T-helper 1 cell treated with Interleukin-12 subunit alpha and Interleukin-12 subunit beta and Interleukin-4 antibody, amounts not matched to agents 30 μg/mL and 1 μg/mL, for 36 hours (primary cell): Measurements from ENCODE around the gene RPL29.

Experiments used
- H3K27ac Mint-ChIP-seq: one replicate; pipeline ENCODE4 v1.8.0; 2021; ENCODE audit warnings: mild to moderate bottlenecking, mixed read lengths
- H3K27me3 Mint-ChIP-seq: one replicate; pipeline ENCODE4 v1.8.0; 2021; ENCODE audit warnings: low read depth, mixed read lengths
- H3K36me3 Mint-ChIP-seq: one replicate; pipeline ENCODE4 v1.8.0; 2021; ENCODE audit warnings: low read depth, mixed read lengths
- H3K4me1 Mint-ChIP-seq: one replicate; pipeline ENCODE4 v1.8.0; 2021; ENCODE audit warnings: low read depth, mixed read lengths
- H3K4me3 Mint-ChIP-seq: one replicate; pipeline ENCODE4 v1.8.0; 2021; ENCODE audit warnings: mild to moderate bottlenecking, moderate library complexity, mixed read lengths
- H3K9me3 Mint-ChIP-seq: one replicate; pipeline ENCODE4 v1.8.0; 2021; ENCODE audit warnings: mixed read lengths

RPL29 gene

GRCh38 chr3:52020796-52021195 is 25.1 kb upstream of the RPL29 start:
- Mint-ChIP-seq H3K27me3 (no peaks in the 10 kb centered on the region), H3K4me1 (peaks cover 2% of the 10 kb centered on the region), H3K4me3 (no peak overlapping the region), H3K36me3 (no peaks in the 10 kb centered on the region), H3K9me3 (no peaks in the 10 kb centered on the region), H3K27ac (no peak overlapping the region)

DNA sequence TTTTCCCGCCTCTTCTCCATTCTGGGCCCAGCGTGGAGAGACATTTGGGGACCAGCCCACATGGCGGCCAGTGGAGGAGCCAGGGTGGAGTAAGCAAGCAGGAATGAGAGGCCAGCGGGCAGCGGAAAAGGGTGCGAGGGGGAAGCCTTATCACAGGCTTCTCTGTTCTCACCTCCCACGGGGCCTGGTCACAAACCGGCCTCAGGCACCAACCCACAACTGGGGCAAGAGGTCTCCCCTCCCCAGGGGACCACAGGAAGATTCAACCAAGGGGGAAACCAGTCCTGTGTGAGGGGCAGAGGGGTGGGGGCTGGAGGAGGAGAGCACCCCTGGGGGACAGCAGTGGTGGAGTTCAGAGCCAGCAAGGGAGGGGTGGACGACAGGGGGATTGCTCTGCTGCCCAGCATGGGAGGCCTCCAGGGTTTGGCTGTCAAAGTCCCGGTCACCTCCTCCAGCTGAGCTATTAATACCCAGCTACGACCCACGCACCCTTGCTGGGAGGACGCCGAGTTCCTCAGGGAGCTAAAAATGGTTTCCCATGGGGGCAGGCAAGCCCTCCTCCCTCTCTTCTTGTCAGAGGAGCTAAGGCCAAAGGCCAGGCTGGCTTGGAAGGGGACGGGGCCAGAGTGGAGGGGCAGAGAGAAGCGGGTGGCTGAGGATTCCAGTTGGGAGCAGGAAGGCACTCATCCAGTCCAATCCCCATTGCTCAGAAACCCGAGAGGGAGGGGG is 23.8 kb upstream of the RPL29 start:
- Mint-ChIP-seq H3K4me1 (peaks cover 2% of the 10 kb centered on the region), H3K27me3 (no peaks in the 10 kb centered on the region), H3K36me3 (no peaks in the 10 kb centered on the region), H3K27ac (no peak overlapping the region), H3K4me3 (no peak overlapping the region), H3K9me3 (no peaks in the 10 kb centered on the region)

GRCh38 chr3:52018319-52019000 is 22.8 kb upstream of the RPL29 start:
- no peak overlapping the region for H3K4me3 Mint-ChIP-seq
- H3K9me3 Mint-ChIP-seq: no peaks in the 10 kb centered on the region
- H3K36me3 Mint-ChIP-seq: no peaks in the 10 kb centered on the region
- no peaks in the 10 kb centered on the region for H3K4me1 Mint-ChIP-seq
- H3K27me3 Mint-ChIP-seq: no peaks in the 10 kb centered on the region
- no peak overlapping the region for H3K27ac Mint-ChIP-seq

DNA sequence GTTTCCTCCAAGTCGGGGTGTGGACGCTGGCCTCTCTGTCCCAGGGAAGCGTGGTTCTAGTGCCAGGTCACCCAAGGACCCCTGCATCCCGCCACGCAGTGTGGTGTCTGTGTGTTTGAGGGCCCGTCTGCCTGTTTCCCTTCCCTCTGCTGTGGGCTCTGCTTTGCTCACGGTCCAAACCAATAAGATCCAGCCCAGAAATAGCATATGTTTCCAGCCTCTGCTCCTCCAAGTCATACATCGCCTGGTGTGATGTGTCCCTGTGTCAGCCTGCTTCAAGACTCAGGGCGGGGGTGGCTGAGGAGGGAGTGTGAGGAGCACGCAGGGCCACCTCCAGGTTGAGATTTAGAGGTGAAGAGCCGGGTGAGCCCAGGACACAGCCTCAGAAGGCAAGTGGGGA is 21.9 kb upstream of the RPL29 start:
- Mint-ChIP-seq H3K4me3 (no peak overlapping the region), H3K36me3 (no peaks in the 10 kb centered on the region), H3K27me3 (no peaks in the 10 kb centered on the region), H3K9me3 (no peaks in the 10 kb centered on the region), H3K27ac (no peak overlapping the region), H3K4me1 (no peaks in the 10 kb centered on the region)

- Mint-ChIP-seq H3K36me3 (no peaks in the 10 kb centered on the region), H3K4me1 (no peaks in the 10 kb centered on the region), H3K27me3 (no peaks in the 10 kb centered on the region), H3K4me3 (no peak overlapping the region), H3K9me3 (no peaks in the 10 kb centered on the region), H3K27ac (no peak overlapping the region)
These were observed 19.9 kb upstream of the RPL29 start for GRCh38 chr3:52015438-52016228.

- Mint-ChIP-seq H3K4me3 (no peak overlapping the region), H3K9me3 (no peaks in the 10 kb centered on the region), H3K36me3 (no peaks in the 10 kb centered on the region), H3K27ac (no peak overlapping the region), H3K27me3 (no peaks in the 10 kb centered on the region), H3K4me1 (no peaks in the 10 kb centered on the region)
These were observed 18.9 kb upstream of the RPL29 start for GRCh38 chr3:52014613-52015012.

GRCh38 chr3:52013802-52014598 is 18.3 kb upstream of the RPL29 start:
- no peaks in the 10 kb centered on the region for H3K27me3 Mint-ChIP-seq
- no peak overlapping the region for H3K27ac Mint-ChIP-seq
- H3K4me1 Mint-ChIP-seq: no peaks in the 10 kb centered on the region
- H3K4me3 Mint-ChIP-seq: no peak overlapping the region
- H3K36me3 Mint-ChIP-seq: no peaks in the 10 kb centered on the region
- no peaks in the 10 kb centered on the region for H3K9me3 Mint-ChIP-seq

- Mint-ChIP-seq H3K27ac (no peak overlapping the region), H3K4me3 (no peak overlapping the region), H3K4me1 (no peaks in the 10 kb centered on the region), H3K9me3 (no peaks in the 10 kb centered on the region), H3K27me3 (no peaks in the 10 kb centered on the region), H3K36me3 (no peaks in the 10 kb centered on the region)
These were observed 17.0 kb upstream of the RPL29 start for GRCh38 chr3:52012699-52013098.

DNA sequence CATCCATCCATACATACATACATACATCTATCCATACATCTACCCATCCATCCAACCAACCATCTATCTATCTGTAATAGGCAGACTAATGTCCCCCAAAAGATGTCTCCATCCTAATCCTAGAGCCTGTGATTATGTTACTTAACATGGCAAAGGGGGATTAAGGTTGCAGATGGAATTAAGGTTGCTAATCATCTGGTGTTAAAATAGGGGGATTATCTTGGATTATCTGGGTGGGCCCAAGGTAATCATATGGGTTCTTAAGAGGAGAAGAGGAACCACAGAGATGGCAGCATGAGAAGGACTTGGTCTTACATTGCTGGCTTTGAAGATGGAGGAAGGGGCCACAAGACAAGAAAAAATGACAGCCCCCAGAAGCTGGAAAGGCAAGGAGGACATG is 14.7 kb upstream of the RPL29 start:
- H3K4me3 Mint-ChIP-seq: no peak overlapping the region
- no peaks in the 10 kb centered on the region for H3K36me3 Mint-ChIP-seq
- peaks cover 8% of the 10 kb centered on the region for H3K4me1 Mint-ChIP-seq
- H3K27ac Mint-ChIP-seq: no peak overlapping the region
- H3K27me3 Mint-ChIP-seq: no peaks in the 10 kb centered on the region
- H3K9me3 Mint-ChIP-seq: no peaks in the 10 kb centered on the region

GRCh38 chr3:52007291-52007690 is 11.6 kb upstream of the RPL29 start:
- H3K27me3 Mint-ChIP-seq: no peaks in the 10 kb centered on the region
- H3K4me1 Mint-ChIP-seq: peaks cover 10% of the 10 kb centered on the region
- H3K27ac Mint-ChIP-seq: no peak overlapping the region
- no peak overlapping the region for H3K4me3 Mint-ChIP-seq
- no peaks in the 10 kb centered on the region for H3K36me3 Mint-ChIP-seq
- no peaks in the 10 kb centered on the region for H3K9me3 Mint-ChIP-seq

DNA sequence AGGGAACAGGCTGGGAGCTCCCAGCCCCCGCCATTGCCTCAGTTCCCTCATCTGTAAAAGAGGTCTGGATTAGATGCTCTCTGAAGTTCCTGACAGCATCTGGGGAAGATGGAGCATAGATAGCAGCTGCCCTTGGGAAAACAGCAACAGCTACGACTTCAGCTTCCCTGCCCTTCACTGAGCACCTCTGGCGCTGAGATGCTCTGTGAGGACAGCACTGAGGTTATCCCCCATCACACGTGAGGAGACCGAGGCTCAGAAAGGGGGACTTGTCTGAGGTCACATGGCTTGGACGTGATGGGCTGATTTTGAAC is 11.1 kb upstream of the RPL29 start:
- Mint-ChIP-seq H3K9me3 (no peaks in the 10 kb centered on the region), H3K27ac (no peak overlapping the region), H3K27me3 (no peaks in the 10 kb centered on the region), H3K36me3 (no peaks in the 10 kb centered on the region), H3K4me3 (no peak overlapping the region), H3K4me1 (peaks cover 13% of the 10 kb centered on the region)

DNA sequence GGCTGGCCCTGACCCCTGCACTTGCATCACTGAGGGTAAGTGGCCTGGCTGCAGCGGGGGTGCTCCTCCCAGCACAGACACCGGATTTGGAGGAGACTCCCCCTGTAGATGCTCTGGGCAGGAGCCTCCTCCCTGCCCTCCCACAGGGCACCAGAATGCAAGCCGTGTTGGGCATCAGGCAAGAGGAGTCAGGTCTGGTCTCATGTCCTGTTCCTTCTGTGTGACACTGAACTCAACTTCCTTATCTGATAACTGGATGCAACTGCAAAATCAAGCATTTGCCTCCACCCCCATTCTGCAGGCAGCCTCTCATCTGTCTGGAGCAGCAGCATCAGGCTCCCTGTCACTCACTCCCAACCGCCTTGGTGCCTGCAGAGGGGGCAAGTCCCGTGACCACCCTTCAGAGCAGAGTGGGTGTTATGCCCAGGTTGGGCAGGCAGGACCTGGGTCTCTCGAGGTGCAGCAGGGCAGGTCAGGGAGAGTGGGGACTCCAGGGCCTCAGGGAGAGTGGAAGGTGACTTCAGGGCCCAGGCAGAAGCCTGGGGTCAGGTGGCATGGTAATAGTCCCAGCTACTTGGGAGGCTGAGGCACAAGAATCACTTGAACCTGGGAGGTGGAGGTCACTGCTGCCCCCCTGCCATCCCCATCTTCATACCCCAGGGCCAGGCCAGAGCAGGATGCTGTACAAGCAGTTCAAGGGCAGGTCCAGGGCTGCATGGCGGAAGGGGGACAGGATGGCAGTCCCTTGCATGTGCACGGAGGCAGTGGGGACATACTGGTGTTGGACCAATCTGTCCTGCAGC is 10.5 kb upstream of the RPL29 start:
- Mint-ChIP-seq H3K27ac (no peak overlapping the region), H3K27me3 (no peaks in the 10 kb centered on the region), H3K36me3 (no peaks in the 10 kb centered on the region), H3K9me3 (no peaks in the 10 kb centered on the region), H3K4me1 (peaks cover 18% of the 10 kb centered on the region), H3K4me3 (no peak overlapping the region)

DNA sequence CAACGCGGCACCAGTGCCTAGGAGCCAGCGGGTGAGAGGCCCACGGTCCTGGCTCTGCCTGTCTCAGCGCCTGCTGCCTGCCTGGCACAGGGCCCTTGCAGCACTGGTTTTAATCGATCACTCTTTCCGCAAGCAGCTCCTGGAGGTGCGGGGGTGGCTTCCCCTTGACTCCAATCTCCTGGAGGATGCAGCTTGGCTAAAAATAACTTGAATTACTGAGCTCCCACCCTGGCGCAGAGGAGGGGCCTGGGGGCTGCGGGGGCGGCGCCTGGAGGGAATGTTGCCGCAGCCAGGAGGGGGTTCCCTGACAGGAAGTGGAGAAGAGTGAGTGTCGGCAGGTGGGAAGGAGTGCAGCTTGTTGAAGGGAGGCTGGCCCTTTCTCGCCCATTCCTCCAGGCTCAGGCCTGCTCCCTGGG is 9.9 kb upstream of the RPL29 start:
- Mint-ChIP-seq H3K4me3 (no peak overlapping the region), H3K36me3 (no peaks in the 10 kb centered on the region), H3K4me1 (peaks cover 18% of the 10 kb centered on the region), H3K9me3 (no peaks in the 10 kb centered on the region), H3K27me3 (no peaks in the 10 kb centered on the region), H3K27ac (no peak overlapping the region)

- H3K4me3 Mint-ChIP-seq: no peak overlapping the region
- H3K9me3 Mint-ChIP-seq: no peaks in the 10 kb centered on the region
- peaks cover 19% of the 10 kb centered on the region for H3K4me1 Mint-ChIP-seq
- no peak overlapping the region for H3K27ac Mint-ChIP-seq
- no peaks in the 10 kb centered on the region for H3K36me3 Mint-ChIP-seq
- H3K27me3 Mint-ChIP-seq: peaks cover 5% of the 10 kb centered on the region
These were observed 9.3 kb upstream of the RPL29 start for GRCh38 chr3:52004906-52005395.
